Chondrocyte (in vitro differentiated cells): ENCODE measurements around the gene INPP4B. TPM values are rescaled to one million over a fixed set of nuclear protein-coding genes. Genes with fewer than 3 reads are reported as not detected.

Source experiments
- DNase-seq: peaks from one replicate; pipeline ENCODE4 v3.0.0; 2021; ENCODE audit warnings: mixed read lengths, low spot score
- H3K27ac Mint-ChIP-seq: one replicate; pipeline ENCODE4 v1.8.0; 2021; ENCODE audit warnings: mild to moderate bottlenecking, moderate library complexity, mixed read lengths; ENCODE audit not compliant: unreplicated experiment
- H3K27me3 Mint-ChIP-seq: 2 replicates; pipeline ENCODE4 v1.8.0; 2021; ENCODE audit warnings: low read depth, mixed read lengths
- H3K36me3 Mint-ChIP-seq: 2 replicates; pipeline ENCODE4 v1.8.0; 2021; ENCODE audit warnings: low read depth, mixed read lengths
- H3K4me1 Mint-ChIP-seq: 2 replicates; pipeline ENCODE4 v1.8.0; 2021; ENCODE audit warnings: low read depth, mild to moderate bottlenecking, mixed read lengths
- H3K4me3 Mint-ChIP-seq: one replicate; pipeline ENCODE4 v1.8.0; 2021; ENCODE audit warnings: mild to moderate bottlenecking, moderate library complexity, mixed read lengths; ENCODE audit not compliant: unreplicated experiment
- H3K9me3 Mint-ChIP-seq: 2 replicates; pipeline ENCODE4 v1.8.0; 2021; ENCODE audit warnings: low read depth, mixed read lengths
- total RNA-seq: library from RNA; stranded (reverse); gene quantifications from 3 replicates; pipeline ENCODE4 v1.2.1, GENCODE V29; 2021
- TF ChIP-seq, protein P1 (sequence below): fragments of 200-600 bp; sonication (generic); IDR thresholded peaks from 2 replicates; pipeline ENCODE4 v1.5.0; 2021; ENCODE audit warnings: antibody characterized with exemption, mild to moderate bottlenecking, moderate library complexity

INPP4B gene
- total RNA-seq, 1 donor from 2014 or later, result 30.0 TPM

DNA sequence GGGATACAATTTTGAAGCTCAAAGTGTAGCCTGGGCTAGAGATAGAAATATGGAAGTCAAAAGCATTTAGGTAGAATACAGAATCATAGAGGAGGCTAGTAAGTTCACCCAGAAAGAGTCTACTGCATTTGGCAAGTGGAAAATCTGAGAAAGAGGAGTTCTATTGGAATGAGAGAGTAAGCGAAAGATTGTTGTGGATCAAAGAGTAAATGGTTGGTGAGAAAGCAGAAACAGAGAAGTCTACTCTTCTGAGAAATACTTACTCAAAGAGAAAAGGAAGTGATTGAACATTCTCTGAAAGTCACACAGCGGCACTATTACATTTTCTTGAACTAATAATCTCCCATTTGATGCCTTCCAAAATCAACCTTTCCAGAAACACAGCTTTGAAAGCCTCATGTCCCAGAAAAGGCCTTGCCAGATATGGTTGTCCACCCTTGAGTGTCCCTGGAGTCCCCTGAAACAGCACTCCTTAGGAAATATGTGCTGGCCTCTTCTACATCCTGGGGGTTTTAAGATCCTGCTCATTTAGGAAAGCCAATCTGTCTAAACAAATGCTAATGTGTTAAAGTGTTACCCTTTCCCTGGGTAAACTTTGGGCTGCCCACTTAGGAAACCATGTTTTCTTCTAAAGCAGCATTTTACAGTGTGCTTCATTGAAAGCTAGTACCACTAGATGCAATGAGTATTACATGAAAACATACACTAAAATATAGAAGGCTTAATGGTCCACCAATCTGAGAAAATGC is 132.6 kb downstream of the INPP4B start:
- Mint-ChIP-seq H3K27ac (no peak overlapping the region), H3K36me3 (no peaks in the 10 kb centered on the region), H3K27me3 (no peaks in the 10 kb centered on the region), H3K4me1 (no peaks in the 10 kb centered on the region), H3K4me3 (no peak overlapping the region), H3K9me3 (peaks cover 7% of the 10 kb centered on the region)
- no peak for DNase-seq
- TF ChIP-seq, protein P1, sequence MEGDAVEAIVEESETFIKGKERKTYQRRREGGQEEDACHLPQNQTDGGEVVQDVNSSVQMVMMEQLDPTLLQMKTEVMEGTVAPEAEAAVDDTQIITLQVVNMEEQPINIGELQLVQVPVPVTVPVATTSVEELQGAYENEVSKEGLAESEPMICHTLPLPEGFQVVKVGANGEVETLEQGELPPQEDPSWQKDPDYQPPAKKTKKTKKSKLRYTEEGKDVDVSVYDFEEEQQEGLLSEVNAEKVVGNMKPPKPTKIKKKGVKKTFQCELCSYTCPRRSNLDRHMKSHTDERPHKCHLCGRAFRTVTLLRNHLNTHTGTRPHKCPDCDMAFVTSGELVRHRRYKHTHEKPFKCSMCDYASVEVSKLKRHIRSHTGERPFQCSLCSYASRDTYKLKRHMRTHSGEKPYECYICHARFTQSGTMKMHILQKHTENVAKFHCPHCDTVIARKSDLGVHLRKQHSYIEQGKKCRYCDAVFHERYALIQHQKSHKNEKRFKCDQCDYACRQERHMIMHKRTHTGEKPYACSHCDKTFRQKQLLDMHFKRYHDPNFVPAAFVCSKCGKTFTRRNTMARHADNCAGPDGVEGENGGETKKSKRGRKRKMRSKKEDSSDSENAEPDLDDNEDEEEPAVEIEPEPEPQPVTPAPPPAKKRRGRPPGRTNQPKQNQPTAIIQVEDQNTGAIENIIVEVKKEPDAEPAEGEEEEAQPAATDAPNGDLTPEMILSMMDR, result no peak

DNA sequence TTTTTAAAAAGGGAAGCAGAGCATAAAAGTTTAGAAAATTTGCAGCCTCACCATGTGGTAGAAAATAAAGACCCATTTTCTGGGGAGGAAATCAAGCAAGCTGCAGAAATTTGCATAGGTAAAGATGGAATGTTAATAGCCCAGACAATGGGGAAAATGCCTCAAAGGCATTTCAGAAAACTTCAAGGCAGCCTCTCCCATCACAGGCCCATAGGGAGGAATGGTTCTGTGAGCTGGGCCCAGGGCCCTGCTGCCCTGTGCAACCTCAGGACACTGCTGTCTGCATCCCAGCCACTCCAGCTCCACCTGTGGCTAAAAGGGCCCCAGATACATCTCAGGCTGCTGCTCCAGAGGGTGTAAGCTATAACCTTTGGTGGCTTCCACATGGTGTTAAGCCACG is 137.9 kb downstream of the INPP4B start:
- Mint-ChIP-seq H3K4me3 (no peak overlapping the region), H3K27ac (no peak overlapping the region), H3K27me3 (no peaks in the 10 kb centered on the region), H3K36me3 (no peaks in the 10 kb centered on the region), H3K4me1 (no peaks in the 10 kb centered on the region), H3K9me3 (peaks cover 3% of the 10 kb centered on the region)
- no peak for DNase-seq
- TF ChIP-seq, protein P1, result no peak

DNA sequence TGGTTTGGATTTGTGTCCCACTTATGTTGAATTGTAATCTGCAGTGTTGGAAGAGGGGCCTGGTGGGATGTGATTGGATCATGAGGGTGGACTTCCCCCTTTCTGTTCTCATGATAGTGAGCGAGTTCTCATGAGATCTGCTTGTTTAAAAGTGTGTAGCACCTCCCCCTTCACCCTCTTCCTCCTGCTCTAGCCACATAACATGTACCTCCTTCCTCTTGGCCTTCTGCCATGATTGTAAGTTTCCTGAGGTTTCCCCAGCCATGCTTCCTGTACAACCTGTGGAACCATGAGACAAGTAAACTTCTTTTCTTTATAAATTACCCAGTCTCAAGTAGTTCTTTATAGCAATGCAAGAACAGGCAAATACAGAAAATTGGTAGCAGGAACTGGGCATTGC is 138.7 kb downstream of the INPP4B start:
- peaks cover 3% of the 10 kb centered on the region for H3K9me3 Mint-ChIP-seq
- TF ChIP-seq, protein P1, result no peak
- H3K4me1 Mint-ChIP-seq, result no peaks in the 10 kb centered on the region
- H3K27ac Mint-ChIP-seq, result no peak overlapping the region
- no peak for DNase-seq
- no peaks in the 10 kb centered on the region for H3K27me3 Mint-ChIP-seq
- no peak overlapping the region for H3K4me3 Mint-ChIP-seq
- no peaks in the 10 kb centered on the region for H3K36me3 Mint-ChIP-seq

DNA sequence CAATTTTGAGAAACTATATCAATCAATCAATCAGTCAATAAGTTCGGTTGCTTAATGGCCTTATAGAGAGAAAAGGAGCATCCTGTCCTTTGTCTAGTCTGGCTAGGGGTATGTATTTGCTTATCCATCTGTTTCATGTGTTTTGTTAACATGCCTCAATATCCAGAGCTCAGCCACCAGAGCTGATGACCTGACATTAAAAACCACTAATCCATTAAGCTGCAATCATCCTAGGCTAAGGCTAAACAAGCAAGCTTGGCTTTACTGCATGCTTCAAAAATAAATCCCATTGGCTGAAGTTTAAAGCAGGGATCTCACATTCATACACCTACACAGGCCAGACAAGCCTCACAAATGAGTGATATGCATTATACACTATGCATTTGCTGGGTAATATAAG is 139.7 kb downstream of the INPP4B start:
- Mint-ChIP-seq H3K36me3 (no peaks in the 10 kb centered on the region), H3K27me3 (no peaks in the 10 kb centered on the region), H3K4me1 (no peaks in the 10 kb centered on the region), H3K9me3 (peaks cover 3% of the 10 kb centered on the region), H3K4me3 (no peak overlapping the region), H3K27ac (no peak overlapping the region)
- TF ChIP-seq, protein P1, result no peak
- no peak for DNase-seq

DNA sequence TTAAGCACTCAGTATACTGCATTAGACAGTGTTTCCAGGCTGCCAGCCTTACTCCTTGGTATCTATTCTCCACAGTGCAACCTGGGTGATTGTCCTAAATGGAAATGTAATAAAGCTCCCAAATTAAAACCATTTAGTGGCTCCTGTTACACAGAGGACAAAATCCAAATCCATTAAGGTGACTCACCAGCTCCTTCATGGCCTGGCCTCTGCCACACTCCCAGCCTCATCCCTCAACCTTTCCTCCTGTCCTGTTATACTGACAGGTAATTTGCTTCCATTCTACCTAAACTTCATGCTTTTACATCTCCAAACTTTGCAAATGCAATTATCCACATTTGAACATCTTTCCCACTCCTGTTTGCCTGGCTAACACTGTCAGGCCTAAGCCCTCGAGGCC is 140.3 kb downstream of the INPP4B start:
- H3K36me3 Mint-ChIP-seq, result no peaks in the 10 kb centered on the region
- no peak overlapping the region for H3K27ac Mint-ChIP-seq
- H3K4me1 Mint-ChIP-seq, result no peaks in the 10 kb centered on the region
- H3K27me3 Mint-ChIP-seq, result no peaks in the 10 kb centered on the region
- TF ChIP-seq, protein P1, result no peak
- peaks cover 3% of the 10 kb centered on the region for H3K9me3 Mint-ChIP-seq
- no peak overlapping the region for H3K4me3 Mint-ChIP-seq
- no peak for DNase-seq
